H9 (cell line): ENCODE data around the gene SLC46A3. TPM values are rescaled to one million over a fixed set of nuclear protein-coding genes. Genes with fewer than 3 reads are reported as not detected.

Experiments used
- DNase-seq: peaks from one replicate; pipeline ENCODE4 v3.0.0-alpha.2; 2017
- H2AFZ ChIP-seq: one replicate; pipeline ENCODE4 v1.6.1; 2013; ENCODE audit warnings: mild to moderate bottlenecking, low read length, control low read depth, moderate library complexity
- H2AK5ac ChIP-seq: 2 replicates; pipeline ENCODE4 v1.6.1; 2013; ENCODE audit warnings: low read length, control low read depth, mixed read lengths; ENCODE audit not compliant: insufficient read length
- H2BK120ac ChIP-seq: one replicate; pipeline ENCODE4 v1.6.1; 2013; ENCODE audit warnings: low read depth, mild to moderate bottlenecking, low read length, control low read depth, inconsistent platforms; ENCODE audit not compliant: poor library complexity, severe bottlenecking
- H2BK12ac ChIP-seq: 2 replicates; pipeline ENCODE4 v1.6.1; 2013; ENCODE audit warnings: low read length, control low read depth, mixed read lengths, low read depth; ENCODE audit not compliant: insufficient read length
- H2BK15ac ChIP-seq: 2 replicates; pipeline ENCODE4 v1.6.1; 2013; ENCODE audit warnings: low read depth, low read length, control low read depth
- H2BK20ac ChIP-seq: one replicate; pipeline ENCODE4 v1.6.1; 2013; ENCODE audit warnings: low read depth, mild to moderate bottlenecking, low read length, control low read depth, inconsistent platforms; ENCODE audit not compliant: poor library complexity, severe bottlenecking
- H2BK5ac ChIP-seq: 2 replicates; pipeline ENCODE4 v1.6.1; 2013; ENCODE audit warnings: low read length, control low read depth, mixed read lengths; ENCODE audit not compliant: insufficient read length
- H3K14ac ChIP-seq: 2 replicates; pipeline ENCODE4 v1.6.1; 2013; ENCODE audit warnings: low read length, control low read depth; ENCODE audit not compliant: insufficient read depth
- H3K18ac ChIP-seq: 2 replicates; pipeline ENCODE4 v1.6.1; 2013; ENCODE audit warnings: low read depth, mild to moderate bottlenecking, mixed read lengths, low read length, control low read depth; ENCODE audit not compliant: insufficient read length
- H3K23ac ChIP-seq: 2 replicates; pipeline ENCODE4 v1.6.1; 2013; ENCODE audit warnings: low read length, control low read depth, mixed read lengths, low read depth; ENCODE audit not compliant: insufficient read length
- H3K23me2 ChIP-seq: 2 replicates; pipeline ENCODE4 v1.6.1; 2013; ENCODE audit warnings: low read depth, mild to moderate bottlenecking, mixed read lengths, low read length, control low read depth; ENCODE audit not compliant: insufficient read length, poor library complexity, severe bottlenecking
- H3K27ac ChIP-seq: 2 replicates; pipeline ENCODE4 v1.5.1; 2013; ENCODE audit warnings: low read length, control low read depth, mixed read lengths, low read depth; ENCODE audit not compliant: insufficient read length
- H3K27me3 ChIP-seq: 2 replicates; pipeline ENCODE4 v1.6.1; 2013; ENCODE audit warnings: low read length, control low read depth, inconsistent platforms; ENCODE audit not compliant: insufficient read depth
- H3K4ac ChIP-seq: 2 replicates; pipeline ENCODE4 v1.6.1; 2013; ENCODE audit warnings: low read depth, mild to moderate bottlenecking, control low read depth, inconsistent platforms, low read length, moderate library complexity
- H3K4me1 ChIP-seq: 2 replicates; pipeline ENCODE4 v1.6.1; 2013; ENCODE audit warnings: low read length, control low read depth, inconsistent platforms; ENCODE audit not compliant: insufficient read depth
- H3K4me2 ChIP-seq: 2 replicates; pipeline ENCODE4 v1.6.1; 2013; ENCODE audit warnings: low read length, control low read depth, mixed read lengths; ENCODE audit not compliant: insufficient read length, insufficient read depth
- H3K56ac ChIP-seq: 2 replicates; pipeline ENCODE4 v1.6.1; 2013; ENCODE audit warnings: low read depth, mild to moderate bottlenecking, mixed read lengths, low read length, control low read depth; ENCODE audit not compliant: insufficient read length
- H3K79me1 ChIP-seq: 2 replicates; pipeline ENCODE4 v1.6.1; 2013; ENCODE audit warnings: low read depth, mild to moderate bottlenecking, moderate library complexity, low read length, control low read depth, inconsistent platforms; ENCODE audit not compliant: insufficient read depth, poor library complexity, severe bottlenecking
- H3K79me2 ChIP-seq: 2 replicates; pipeline ENCODE4 v1.6.1; 2013; ENCODE audit warnings: low read length, control low read depth, inconsistent platforms; ENCODE audit not compliant: insufficient read depth
- H3K9ac ChIP-seq: 2 replicates; pipeline ENCODE4 v1.6.1; 2013; ENCODE audit warnings: low read length, control low read depth, mixed read lengths; ENCODE audit not compliant: insufficient read length; ENCODE audit errors: extremely low read depth
- H3K9me3 ChIP-seq: one replicate; pipeline ENCODE4 v1.6.1; 2013; ENCODE audit warnings: low read depth, low read length, inconsistent platforms; ENCODE audit not compliant: control insufficient read depth
- H3T11ph ChIP-seq: one replicate; pipeline ENCODE4 v1.6.1; 2013; ENCODE audit warnings: mild to moderate bottlenecking, low read length, control low read depth, inconsistent platforms
- H4K20me1 ChIP-seq: one replicate; pipeline ENCODE4 v1.6.1; 2013; ENCODE audit not compliant: control insufficient read depth, insufficient read length, insufficient read depth
- H4K5ac ChIP-seq: 2 replicates; pipeline ENCODE4 v1.6.1; 2013; ENCODE audit warnings: low read depth, mild to moderate bottlenecking, mixed read lengths, low read length, control low read depth; ENCODE audit not compliant: insufficient read length
- H4K8ac ChIP-seq: replicated peaks from 2 replicates; pipeline ENCODE4 v1.6.1; 2013; ENCODE audit warnings: low read length, control low read depth, mixed read lengths, low read depth; ENCODE audit not compliant: insufficient read length
- H4K91ac ChIP-seq: 2 replicates; pipeline ENCODE4 v1.6.1; 2013; ENCODE audit warnings: low read depth, mild to moderate bottlenecking, moderate library complexity, mixed read lengths, low read length, control low read depth; ENCODE audit not compliant: insufficient read length
- H3K27ac Mint-ChIP-seq, 3 experiments: 2 replicates in 2 of 3; 3 replicates in 1 of 3; pipeline ENCODE4 v1.8.0; 2020 to 2021; ENCODE audit warnings: mixed read lengths in 3 of 3, mild to moderate bottlenecking in 1 of 3, moderate library complexity in 1 of 3
- H3K27me3 Mint-ChIP-seq: 2 replicates; pipeline ENCODE4 v1.8.0; 2021; ENCODE audit warnings: low read depth, mild to moderate bottlenecking, moderate library complexity, mixed read lengths
- H3K36me3 Mint-ChIP-seq, 3 experiments: 2 replicates in 2 of 3; 3 replicates in 1 of 3; pipeline ENCODE4 v1.8.0; 2020 to 2021; ENCODE audit warnings: low read depth in 3 of 3, mixed read lengths in 3 of 3; ENCODE audit not compliant: insufficient read depth in 1 of 3
- H3K4me1 Mint-ChIP-seq, 2 experiments: 2 replicates each; pipeline ENCODE4 v1.8.0; 2020; ENCODE audit warnings: mixed read lengths in 2 of 2
- H3K4me3 Mint-ChIP-seq, 2 experiments: 2 replicates in 1 of 2; 3 replicates in 1 of 2; pipeline ENCODE4 v1.8.0; 2020 to 2021; ENCODE audit warnings: mild to moderate bottlenecking in 2 of 2, mixed read lengths in 2 of 2, moderate library complexity in 1 of 2
- H3K9me3 Mint-ChIP-seq, 2 experiments: 2 replicates in 1 of 2; 3 replicates in 1 of 2; pipeline ENCODE4 v1.8.0; 2020; ENCODE audit warnings: mild to moderate bottlenecking in 2 of 2, mixed read lengths in 2 of 2, moderate library complexity in 1 of 2
- CTCF ChIP-seq: fragments of 200-600 bp; sonication (generic); conservative IDR thresholded peaks from 3 replicates; pipeline ENCODE4 v1.8.0; 2021; ENCODE audit warnings: antibody characterized with exemption, mild to moderate bottlenecking
- WGBS: extraction: QIAGEN DNeasy Blood & Tissue Kit; methylation state at CpG from one replicate; pipeline ENCODE4 v1.1.7; 2013; ENCODE audit warnings: missing lambda C conversion rate, low lambda C conversion rate, mixed read lengths; ENCODE audit not compliant: insufficient read length; ENCODE audit errors: extremely low coverage; 5-methylcytosine and 5-hydroxymethylcytosine counted together
- total RNA-seq: library from RNA; stranded (reverse); gene quantifications from 2 replicates; pipeline ENCODE4 v1.2.1, GENCODE V29; 2021

SLC46A3 gene
- total RNA-seq, 1 experiment from 2014 or later: 0.26 TPM

- Mint-ChIP-seq H3K4me1 (peaks cover 46 to 52% of the 10 kb centered on the region in 2 experiments), H3K36me3 (peaks cover 1 to 8% (median 2%) of the 10 kb centered on the region in 3 experiments; a peak in 4 of 7 replicates), H3K27ac (no peak overlapping the region), H3K9me3 (peaks cover under 1 to 6% of the 10 kb centered on the region in 2 experiments), H3K27me3 (no peaks in the 10 kb centered on the region), H3K4me3 (no peak overlapping the region)
- H3K14ac ChIP-seq: no peak overlapping the region
- no peak overlapping the region for H3K56ac ChIP-seq
- no peak overlapping the region for H4K5ac ChIP-seq
- no peak overlapping the region for H2AK5ac ChIP-seq
- no peak overlapping the region for H2BK15ac ChIP-seq
- H2AFZ ChIP-seq: no peak overlapping the region
- H3K79me2 ChIP-seq: no peaks in the 10 kb centered on the region
- H3K23me2 ChIP-seq: no peaks in the 10 kb centered on the region
- H3T11ph ChIP-seq: no peak overlapping the region
- no CpG with 5 or more reads among the region's 5 CpGs for WGBS
- DNase-seq: no peak
- no peak overlapping the region for H3K18ac ChIP-seq
- no peak overlapping the region for H3K4ac ChIP-seq
- H2BK12ac ChIP-seq: no peak overlapping the region
- H4K8ac ChIP-seq: no peak overlapping the region
- no peak overlapping the region for H2BK120ac ChIP-seq
- H4K91ac ChIP-seq: no peak overlapping the region
- H4K20me1 ChIP-seq: no peaks in the 10 kb centered on the region
- no peak for TF ChIP-seq CTCF
- H3K4me2 ChIP-seq: no peak overlapping the region
- no peaks in the 10 kb centered on the region for H3K9me3 ChIP-seq
- no peak overlapping the region for H2BK20ac ChIP-seq
- H3K23ac ChIP-seq: no peak overlapping the region
- H3K27ac ChIP-seq: no peak overlapping the region
- H3K4me1 ChIP-seq: peaks cover 12% of the 10 kb centered on the region; the same call in 1 of the 2 replicates
- no peaks in the 10 kb centered on the region for H3K27me3 ChIP-seq
- no peak overlapping the region for H3K9ac ChIP-seq
- H2BK5ac ChIP-seq: no peak overlapping the region
- H3K79me1 ChIP-seq: no peaks in the 10 kb centered on the region
These were observed 31.6 kb upstream of the SLC46A3 start for GRCh38 chr13:28750187-28751045.
